GM18499 (cell line): Measurements from ENCODE around the gene HERPUD1.
"Not testable (repeated sequence)": the region's sequence is repeated elsewhere in the genome, so short reads cannot be mapped to it uniquely, and the experiment has no call there.

Experiments
- ATAC-seq: cut with Tn5 transposase; IDR thresholded peaks from one replicate; pipeline ENCODE4 v1.9.1; 2021; ENCODE audit warnings: moderate number of reproducible peaks; ENCODE audit not compliant: insufficient read depth, unreplicated experiment

Gene HERPUD1

DNA sequence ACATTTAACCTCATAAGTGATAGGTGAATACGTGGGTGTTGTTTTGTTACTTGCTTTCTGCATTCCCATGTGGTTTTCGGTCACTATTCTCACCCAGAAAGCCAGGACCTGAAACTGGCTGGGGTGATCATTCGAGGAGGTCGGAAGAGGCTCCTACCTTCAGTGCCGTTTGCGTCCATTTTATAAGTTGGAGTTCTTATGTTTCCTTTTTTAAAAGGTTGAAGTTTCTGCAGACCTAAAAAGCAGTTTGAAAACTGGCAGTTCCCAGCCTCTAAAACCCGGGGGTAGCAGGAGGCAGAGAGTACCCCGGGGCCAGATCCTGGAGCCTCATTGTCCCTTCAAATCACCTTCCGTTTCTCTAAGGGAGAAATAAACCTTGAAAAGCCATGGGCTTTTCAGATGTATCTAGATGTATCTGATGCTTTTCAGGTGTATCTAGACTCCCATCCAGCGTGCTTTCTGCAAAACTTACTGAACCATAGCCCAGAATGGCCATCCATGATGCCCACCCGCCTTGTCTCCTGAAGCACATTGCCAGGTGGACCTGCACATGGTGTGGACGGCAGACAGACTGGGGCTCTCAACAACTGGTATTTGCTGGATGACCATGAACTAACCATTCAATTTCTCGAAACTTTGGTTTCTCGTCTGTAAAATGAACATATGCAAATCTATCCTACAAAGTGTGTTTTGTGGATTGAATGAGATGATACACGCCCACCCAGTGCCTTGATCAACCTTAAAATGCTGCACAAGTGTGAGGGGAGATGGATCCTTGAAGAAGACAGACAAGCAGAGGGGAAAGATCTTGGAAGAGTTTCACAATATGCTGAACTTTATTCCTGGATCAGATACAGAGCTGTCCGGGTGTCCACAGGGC, 58.7 kb downstream of the HERPUD1 start:
- ATAC-seq, result no peak

DNA sequence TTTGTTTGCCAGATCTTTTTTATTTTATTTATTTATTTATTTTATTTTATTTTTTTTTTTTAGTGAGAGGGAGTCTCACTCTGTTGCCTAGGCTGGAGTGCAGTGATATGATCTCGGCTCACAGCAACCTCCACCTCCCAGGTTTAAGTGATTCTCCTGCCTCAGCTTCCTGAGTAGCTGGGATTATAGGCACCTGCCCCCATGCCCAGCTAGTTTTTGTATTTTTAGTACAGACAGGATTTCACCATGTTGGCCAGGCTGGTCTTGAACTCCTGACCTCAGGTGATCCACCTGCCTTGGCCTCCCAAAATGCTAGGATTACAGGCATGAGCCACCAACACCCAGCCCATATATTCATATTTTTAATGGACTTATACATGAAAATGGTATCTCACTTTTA, 60.5 kb downstream of the HERPUD1 start:
- ATAC-seq, result not testable (repeated sequence)

DNA sequence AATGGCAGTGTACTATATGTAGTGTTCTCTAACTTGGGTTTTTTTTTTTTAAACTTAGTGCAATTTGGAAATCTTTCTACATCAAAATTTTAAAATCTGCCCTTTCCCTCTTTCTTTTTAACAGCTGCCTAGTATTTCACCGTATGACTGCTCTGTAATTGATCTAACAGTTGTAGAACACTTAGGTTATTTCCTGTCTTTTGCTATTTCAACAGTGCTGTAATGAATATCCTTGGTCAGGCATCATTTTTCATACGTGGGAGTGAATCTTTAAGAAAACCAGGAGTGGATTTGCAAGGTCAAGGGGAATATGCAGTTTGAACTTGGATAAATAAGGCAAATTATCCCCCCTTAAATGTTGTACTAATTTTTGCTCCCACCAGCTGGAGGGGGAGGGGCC, 61.3 kb downstream of the HERPUD1 start:
- ATAC-seq, result no peak

DNA sequence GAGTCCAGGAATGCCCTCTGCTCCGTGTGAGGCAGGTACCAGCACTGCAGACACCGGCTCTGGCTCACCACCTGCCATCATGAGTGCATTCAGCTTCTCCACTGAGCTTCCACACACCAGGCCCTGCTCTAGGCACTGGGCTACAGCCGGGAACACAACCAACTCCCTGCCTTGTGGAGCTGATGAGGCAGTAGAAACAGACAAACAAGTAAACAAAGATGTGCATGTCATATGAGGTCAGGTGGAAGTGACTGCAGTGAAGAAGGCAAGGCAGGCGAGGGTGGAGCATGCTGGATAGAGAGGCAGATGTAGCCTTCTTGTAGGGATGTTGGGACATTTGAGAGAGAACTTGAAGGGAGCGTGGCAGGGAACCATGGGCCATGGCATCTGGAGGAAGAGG, 62.4 kb downstream of the HERPUD1 start:
- no peak for ATAC-seq
